ENCODE data around the gene PTGFRN.
"Not testable (repeated sequence)": the region's sequence is repeated elsewhere in the genome, so short reads cannot be mapped to it uniquely, and the experiment has no call there.

Gene PTGFRN

DNA sequence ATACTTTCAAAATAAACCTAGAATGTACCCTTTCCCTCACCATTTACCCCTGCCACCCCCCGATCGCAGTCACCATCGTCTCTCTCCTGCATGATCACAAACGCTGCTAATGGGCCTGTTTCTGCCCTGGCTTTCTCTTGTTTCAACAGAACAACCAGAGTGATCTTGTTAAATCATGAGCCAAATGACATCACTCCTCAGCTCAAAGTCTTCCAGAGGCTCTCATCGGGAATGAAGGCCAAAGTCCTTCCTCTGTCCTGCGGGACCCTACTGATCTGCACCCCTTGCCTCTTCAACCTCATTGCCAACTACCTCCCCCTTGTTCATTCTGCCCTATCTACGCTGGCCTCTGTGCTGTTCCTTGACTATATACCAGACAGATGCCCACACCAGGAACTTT lies 39.4 kb upstream of the PTGFRN start:
- no peak for DNase-seq (ENCODE audit: extremely low read depth, insufficient read length)
- Histone ChIP-seq H3K36me3 (ENCODE audit: control insufficient read depth, insufficient read depth, low read length) (no peaks in the 10 kb centered on the region), H3K27me3 (replicated peaks; ENCODE audit: control insufficient read depth, insufficient read depth, low read length) (no peaks in the 10 kb centered on the region), H3K4me3 (replicated peaks; ENCODE audit: low read depth, low read length) (no peak overlapping the region)
- TF ChIP-seq, protein P1, sequence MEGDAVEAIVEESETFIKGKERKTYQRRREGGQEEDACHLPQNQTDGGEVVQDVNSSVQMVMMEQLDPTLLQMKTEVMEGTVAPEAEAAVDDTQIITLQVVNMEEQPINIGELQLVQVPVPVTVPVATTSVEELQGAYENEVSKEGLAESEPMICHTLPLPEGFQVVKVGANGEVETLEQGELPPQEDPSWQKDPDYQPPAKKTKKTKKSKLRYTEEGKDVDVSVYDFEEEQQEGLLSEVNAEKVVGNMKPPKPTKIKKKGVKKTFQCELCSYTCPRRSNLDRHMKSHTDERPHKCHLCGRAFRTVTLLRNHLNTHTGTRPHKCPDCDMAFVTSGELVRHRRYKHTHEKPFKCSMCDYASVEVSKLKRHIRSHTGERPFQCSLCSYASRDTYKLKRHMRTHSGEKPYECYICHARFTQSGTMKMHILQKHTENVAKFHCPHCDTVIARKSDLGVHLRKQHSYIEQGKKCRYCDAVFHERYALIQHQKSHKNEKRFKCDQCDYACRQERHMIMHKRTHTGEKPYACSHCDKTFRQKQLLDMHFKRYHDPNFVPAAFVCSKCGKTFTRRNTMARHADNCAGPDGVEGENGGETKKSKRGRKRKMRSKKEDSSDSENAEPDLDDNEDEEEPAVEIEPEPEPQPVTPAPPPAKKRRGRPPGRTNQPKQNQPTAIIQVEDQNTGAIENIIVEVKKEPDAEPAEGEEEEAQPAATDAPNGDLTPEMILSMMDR (IDR thresholded peaks at IDR 0.05; ENCODE audit: insufficient read depth, low read length, poor library complexity, severe bottlenecking) = no peak

DNA sequence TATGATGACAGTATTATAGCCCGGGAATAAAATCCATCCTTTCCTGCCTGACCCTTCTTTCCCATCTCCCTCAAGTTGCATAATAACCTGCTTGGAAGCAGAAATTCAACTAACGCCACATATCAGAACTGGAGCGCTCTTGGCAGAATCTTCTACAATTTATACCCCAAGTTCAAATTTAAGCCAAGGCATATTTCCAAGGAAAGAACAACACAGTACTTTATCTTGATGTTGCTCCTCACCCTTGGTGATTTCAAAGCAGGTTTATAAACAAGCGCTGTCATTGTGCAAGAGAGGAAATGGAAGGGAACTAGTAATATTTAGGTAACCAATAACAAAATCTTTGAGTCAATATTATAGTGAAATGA lies 38.0 kb upstream of the PTGFRN start:
- no peaks in the 10 kb centered on the region for H3K27me3 ChIP-seq (replicated peaks; ENCODE audit: control insufficient read depth, insufficient read depth, low read length)
- no peak for DNase-seq (ENCODE audit: extremely low read depth, insufficient read length)
- TF ChIP-seq, protein P1 (IDR thresholded peaks at IDR 0.05; ENCODE audit: insufficient read depth, low read length, poor library complexity, severe bottlenecking) = no peak
- H3K36me3 ChIP-seq (ENCODE audit: control insufficient read depth, insufficient read depth, low read length) = no peaks in the 10 kb centered on the region
- no peak overlapping the region for H3K4me3 ChIP-seq (replicated peaks; ENCODE audit: low read depth, low read length)

DNA sequence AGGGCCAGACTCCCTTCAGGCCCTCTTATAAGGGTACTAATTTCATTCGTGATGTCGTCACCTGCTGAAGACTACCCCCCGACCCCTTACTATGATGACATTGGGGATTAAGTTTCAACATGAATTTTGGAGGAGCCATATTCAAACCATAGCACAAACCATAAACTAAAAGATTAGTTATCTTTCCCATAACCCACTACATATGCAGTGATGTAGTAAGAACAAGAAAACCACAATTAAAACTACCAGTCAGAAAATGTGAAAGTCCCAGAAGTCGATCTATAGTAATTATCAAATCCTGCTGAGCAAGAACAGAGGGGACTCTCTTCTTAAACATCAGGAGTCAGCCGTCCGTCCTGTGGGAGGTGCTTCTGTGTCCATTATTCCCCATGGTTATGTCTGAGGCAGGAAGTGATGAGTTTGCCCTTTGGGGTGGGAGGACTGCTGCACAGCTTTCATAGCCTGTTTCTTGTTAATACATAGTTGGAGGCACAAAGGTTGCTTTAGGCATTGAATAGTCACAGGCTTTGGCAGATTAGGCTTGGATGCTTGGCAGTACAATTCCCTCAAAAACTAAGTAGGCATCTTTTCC lies 35.9 kb upstream of the PTGFRN start:
- no peaks in the 10 kb centered on the region for H3K27me3 ChIP-seq (replicated peaks; ENCODE audit: control insufficient read depth, insufficient read depth, low read length)

DNA sequence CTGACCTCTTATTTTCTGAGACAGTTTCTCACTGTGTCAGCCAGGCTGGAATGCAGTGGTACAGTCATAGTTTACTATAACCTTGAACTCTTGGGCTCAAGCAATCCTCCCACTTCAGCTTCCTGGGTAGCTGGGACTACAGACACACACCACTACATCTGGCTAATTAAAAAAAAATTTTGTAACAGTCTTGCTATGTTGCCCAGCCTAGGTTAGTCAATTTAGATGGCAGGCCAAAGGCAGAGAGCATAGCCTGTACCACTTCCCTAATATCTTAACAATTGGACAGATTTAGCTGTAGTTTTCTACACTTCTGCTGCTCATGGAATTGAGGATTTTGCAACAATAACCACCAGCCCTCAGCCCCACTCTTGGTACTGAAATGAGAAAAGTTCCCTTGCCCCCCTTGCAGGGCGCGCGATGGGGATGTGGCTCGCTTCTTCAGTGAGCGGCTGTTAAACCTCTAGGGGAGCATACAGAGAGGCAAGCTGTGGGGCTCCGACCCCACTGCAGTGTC lies 34.9 kb upstream of the PTGFRN start:
- no peaks in the 10 kb centered on the region for H3K27me3 ChIP-seq (replicated peaks; ENCODE audit: control insufficient read depth, insufficient read depth, low read length)
- H3K4me3 ChIP-seq (replicated peaks; ENCODE audit: low read depth, low read length) = no peak overlapping the region
- TF ChIP-seq, protein P1 (IDR thresholded peaks at IDR 0.05; ENCODE audit: insufficient read depth, low read length, poor library complexity, severe bottlenecking) = no peak
- no peaks in the 10 kb centered on the region for H3K36me3 ChIP-seq (ENCODE audit: control insufficient read depth, insufficient read depth, low read length)
- DNase-seq (ENCODE audit: extremely low read depth, insufficient read length) = no peak

More for the DNA sequence above, 35.9 kb upstream of the PTGFRN start:
- no peak for DNase-seq (ENCODE audit: extremely low read depth, insufficient read length)
- TF ChIP-seq, protein P1 (IDR thresholded peaks at IDR 0.05; ENCODE audit: insufficient read depth, low read length, poor library complexity, severe bottlenecking) = no peak
- Histone ChIP-seq H3K36me3 (ENCODE audit: control insufficient read depth, insufficient read depth, low read length) (no peaks in the 10 kb centered on the region), H3K4me3 (replicated peaks; ENCODE audit: low read depth, low read length) (no peak overlapping the region)

DNA sequence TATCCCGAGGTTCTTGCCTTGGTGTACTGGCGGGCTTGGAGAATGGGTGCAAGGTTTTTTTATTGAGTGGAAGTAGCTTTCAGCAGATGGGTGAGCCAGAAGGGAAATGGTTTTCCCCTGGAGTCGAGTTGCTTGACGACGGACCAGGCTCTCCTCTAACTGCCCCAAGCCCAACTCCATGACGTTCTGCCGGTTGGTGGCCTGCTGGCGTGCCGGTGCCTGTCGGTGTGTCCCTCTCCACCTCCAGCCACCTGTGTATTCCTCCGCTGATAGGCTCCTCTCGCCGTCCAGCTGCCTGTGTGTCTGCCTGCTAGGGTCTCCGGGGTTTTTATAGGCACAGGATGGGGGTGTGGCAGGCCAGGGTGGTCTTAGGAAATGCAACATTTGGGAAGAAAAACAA lies 34.3 kb upstream of the PTGFRN start:
- H3K36me3 ChIP-seq (ENCODE audit: control insufficient read depth, insufficient read depth, low read length) = no peaks in the 10 kb centered on the region
- H3K4me3 ChIP-seq (replicated peaks; ENCODE audit: low read depth, low read length) = no peak overlapping the region
- DNase-seq (ENCODE audit: extremely low read depth, insufficient read length) = no peak
- no peaks in the 10 kb centered on the region for H3K27me3 ChIP-seq (replicated peaks; ENCODE audit: control insufficient read depth, insufficient read depth, low read length)
- TF ChIP-seq, protein P1 (IDR thresholded peaks at IDR 0.05; ENCODE audit: insufficient read depth, low read length, poor library complexity, severe bottlenecking) = no peak

DNA sequence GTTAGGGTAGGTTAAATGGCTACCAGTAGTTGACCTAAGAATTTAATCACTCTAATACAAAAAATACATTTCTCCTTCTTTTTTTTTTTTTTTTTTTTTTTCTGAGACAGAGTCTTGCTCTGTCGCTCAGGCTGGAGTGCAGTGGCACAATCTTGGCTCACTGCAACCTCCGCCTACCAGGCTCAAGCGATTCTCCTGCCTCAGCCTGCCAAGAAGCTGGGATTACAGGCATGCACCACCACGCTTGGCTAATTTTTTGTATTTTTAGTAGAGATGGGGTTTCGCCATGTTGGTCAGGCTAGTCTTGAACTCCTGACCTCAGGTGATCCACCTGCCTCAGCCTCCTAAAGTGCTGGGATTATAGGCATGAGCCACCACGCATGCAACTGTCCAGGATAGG lies 33.8 kb upstream of the PTGFRN start:
- H3K36me3 ChIP-seq (ENCODE audit: control insufficient read depth, insufficient read depth, low read length); H3K4me3 ChIP-seq (replicated peaks; ENCODE audit: low read depth, low read length); DNase-seq (ENCODE audit: extremely low read depth, insufficient read length); H3K27me3 ChIP-seq (replicated peaks; ENCODE audit: control insufficient read depth, insufficient read depth, low read length): not testable (repeated sequence)
